ENCODE results near the gene PPM1H. TPM values are rescaled to one million over a fixed set of nuclear protein-coding genes. Genes with fewer than 3 reads are reported as not detected.
A peak's percentile ranks its signal among the peaks of the same experiment; 100 is the strongest.

The PPM1H gene
- polyA plus RNA-seq, 1 of the 3 experiments (the other 2 are of a cell fraction), result 0.13 TPM

GRCh38 chr12:62712681-62713573 lies 222.0 kb downstream of the PPM1H start:
- ChIA-PET POLR2A (no interaction called here), CTCF (interaction anchor here (1.2 kb wide), 1 partner anchor 80 kb away, joined by 4 read pairs; no protein-coding TSS in a partner anchor)
- Histone ChIP-seq H3K36me3 (replicated peaks in 1 of 2; ENCODE audit: control insufficient read depth in 1 of 2, insufficient read depth in 2 of 2, low read length in 1 of 2) (no peaks in the 10 kb centered on the region), H3K27me3 (ENCODE audit: insufficient read depth) (no peaks in the 10 kb centered on the region), H4K20me1 (ENCODE audit: insufficient read depth) (no peaks in the 10 kb centered on the region), H3K4me2 (no peak overlapping the region), H3K27ac (ENCODE audit: low read depth in 2 of 2, low read length in 1 of 2) (peak overlapping the region in 1 of 2 experiments; percentile 24; a peak in 1 of 4 replicates), H3K9ac (no peak overlapping the region), H3F3A (replicated peaks; ENCODE audit: insufficient read depth) (peaks cover 4% of the 10 kb centered on the region), H3K9me2 (no peaks in the 10 kb centered on the region), H2AFZ (ENCODE audit: low read depth) (no peak overlapping the region), H3K4me3 (ENCODE audit: low read depth in 2 of 2, low read length in 1 of 2) (no peak overlapping the region), H3K79me2 (ENCODE audit: insufficient read depth) (no peaks in the 10 kb centered on the region), H3K9me3 (no peaks in the 10 kb centered on the region), H3K4me1 (ENCODE audit: control insufficient read depth in 1 of 2, insufficient read depth in 2 of 2, low read depth in 1 of 2, low read length in 1 of 2) (peaks cover 0 to 37% of the 10 kb centered on the region in 2 experiments; a peak in 1 of 4 replicates)
- DNase-seq, result no peak
- no peak for TF ChIP-seq EP300 (IDR thresholded peaks at IDR 0.05; ENCODE audit: borderline replicate concordance in 1 of 2, low read depth in 1 of 2, low read length in 1 of 2)
- TF ChIP-seq REST (IDR thresholded peaks at IDR 0.05; ENCODE audit: low read depth, low read length), result no peak
- no peak for TF ChIP-seq RFX5 (IDR thresholded peaks at IDR 0.05; ENCODE audit: low read length)
- TF ChIP-seq SIN3A (IDR thresholded peaks at IDR 0.05; ENCODE audit: borderline replicate concordance, low read depth, low read length), result no peak
- TF ChIP-seq IRF3 (IDR thresholded peaks at IDR 0.05; ENCODE audit: low read depth, low read length), result no peak
- no peak for TF ChIP-seq MAX (IDR thresholded peaks at IDR 0.05; ENCODE audit: low read depth)
- TF ChIP-seq FOSL2 (IDR thresholded peaks at IDR 0.05; ENCODE audit: borderline replicate concordance, low read depth), result no peak
- TF ChIP-seq MXI1 (IDR thresholded peaks at IDR 0.05; ENCODE audit: low read depth, low read length), result no peak
- 89% methylated on average over 8 of the region's 8 CpGs for WGBS (ENCODE audit: low lambda C conversion rate)
